Body of pancreas (tissue), 4 donors: ENCODE measurements around the gene SERPINB4.
"Not testable (repeated sequence)": the region's sequence is repeated elsewhere in the genome, so short reads cannot be mapped to it uniquely, and the experiment has no call there.

Experiments used
- POLR2A ChIP-seq, 3 donors: fragments of 450-650 bp; IDR thresholded peaks; one replicate each; pipeline ENCODE4 v1.6.1; 2016; ENCODE audit warnings: antibody characterized with exemption in 3 of 3, mild to moderate bottlenecking in 2 of 3
- TF ChIP-seq, protein P1 (sequence below), 7 experiments: fragments of 450-650 bp in 4 of 7; fragments of 200-600 bp in 3 of 7; sonication (generic) in 3 of 7; IDR thresholded peaks; one replicate each; pipeline ENCODE4 v1.5.1; 2016 to 2019; ENCODE audit warnings: antibody characterized with exemption in 7 of 7

DNA sequence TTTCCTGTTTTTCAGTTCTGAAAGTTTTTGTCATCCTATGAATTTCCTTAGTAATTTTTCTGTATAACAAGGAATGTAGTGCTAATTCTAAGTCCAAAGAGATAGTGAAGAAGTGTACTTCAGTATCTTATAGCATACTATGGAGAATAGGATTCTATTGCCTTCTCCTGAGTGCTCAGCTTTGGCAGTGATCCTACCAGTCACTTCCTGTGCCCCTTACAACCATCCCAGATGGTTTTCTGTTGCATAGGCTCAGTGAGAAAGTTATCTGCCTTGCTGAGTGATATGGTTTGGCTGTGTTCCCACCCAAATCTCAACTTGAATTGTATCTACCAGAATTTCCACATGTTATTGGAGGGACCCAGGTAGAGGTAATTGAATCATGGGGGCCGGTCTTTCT, 638 bp upstream of the SERPINB4 start:
- TF ChIP-seq POLR2A (IDR thresholded peaks at IDR 0.05): not testable (repeated sequence)
- TF ChIP-seq, protein P1, sequence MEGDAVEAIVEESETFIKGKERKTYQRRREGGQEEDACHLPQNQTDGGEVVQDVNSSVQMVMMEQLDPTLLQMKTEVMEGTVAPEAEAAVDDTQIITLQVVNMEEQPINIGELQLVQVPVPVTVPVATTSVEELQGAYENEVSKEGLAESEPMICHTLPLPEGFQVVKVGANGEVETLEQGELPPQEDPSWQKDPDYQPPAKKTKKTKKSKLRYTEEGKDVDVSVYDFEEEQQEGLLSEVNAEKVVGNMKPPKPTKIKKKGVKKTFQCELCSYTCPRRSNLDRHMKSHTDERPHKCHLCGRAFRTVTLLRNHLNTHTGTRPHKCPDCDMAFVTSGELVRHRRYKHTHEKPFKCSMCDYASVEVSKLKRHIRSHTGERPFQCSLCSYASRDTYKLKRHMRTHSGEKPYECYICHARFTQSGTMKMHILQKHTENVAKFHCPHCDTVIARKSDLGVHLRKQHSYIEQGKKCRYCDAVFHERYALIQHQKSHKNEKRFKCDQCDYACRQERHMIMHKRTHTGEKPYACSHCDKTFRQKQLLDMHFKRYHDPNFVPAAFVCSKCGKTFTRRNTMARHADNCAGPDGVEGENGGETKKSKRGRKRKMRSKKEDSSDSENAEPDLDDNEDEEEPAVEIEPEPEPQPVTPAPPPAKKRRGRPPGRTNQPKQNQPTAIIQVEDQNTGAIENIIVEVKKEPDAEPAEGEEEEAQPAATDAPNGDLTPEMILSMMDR (IDR thresholded peaks at IDR 0.05): not testable (repeated sequence)
